Effector memory CD4-positive, alpha-beta T cell (primary cell): ENCODE data around the gene RPS6KC1.

Source experiments
- DNase-seq, 3 donors: peaks; one replicate each; pipeline ENCODE4 v3.0.0-alpha.2; 2020
- H3K27ac ChIP-seq: 2 replicates; pipeline ENCODE4 v1.7.0; 2013; ENCODE audit warnings: mild to moderate bottlenecking, low read length, moderate library complexity; ENCODE audit not compliant: insufficient read depth, poor library complexity, severe bottlenecking
- H3K27me3 ChIP-seq: replicated peaks from 2 replicates; pipeline ENCODE4 v1.7.0; 2013; ENCODE audit warnings: mild to moderate bottlenecking, low read length; ENCODE audit not compliant: insufficient read depth, control insufficient read depth, poor library complexity, severe bottlenecking
- H3K36me3 ChIP-seq: 2 replicates; pipeline ENCODE4 v1.7.0; 2013; ENCODE audit warnings: mild to moderate bottlenecking, low read length, moderate library complexity; ENCODE audit not compliant: control insufficient read depth, insufficient read depth
- H3K4me1 ChIP-seq: 2 replicates; pipeline ENCODE4 v1.7.0; 2013; ENCODE audit warnings: low read length, mild to moderate bottlenecking; ENCODE audit not compliant: control insufficient read depth, insufficient read depth, poor library complexity, severe bottlenecking
- H3K4me3 ChIP-seq: 2 replicates; pipeline ENCODE4 v1.7.0; 2013; ENCODE audit warnings: low read length, low read depth, mild to moderate bottlenecking; ENCODE audit not compliant: insufficient read depth, poor library complexity, severe bottlenecking
- H3K9me3 ChIP-seq: 2 replicates; pipeline ENCODE4 v1.7.0; 2013; ENCODE audit warnings: mild to moderate bottlenecking, low read length, moderate library complexity; ENCODE audit not compliant: control insufficient read depth

The RPS6KC1 gene

DNA sequence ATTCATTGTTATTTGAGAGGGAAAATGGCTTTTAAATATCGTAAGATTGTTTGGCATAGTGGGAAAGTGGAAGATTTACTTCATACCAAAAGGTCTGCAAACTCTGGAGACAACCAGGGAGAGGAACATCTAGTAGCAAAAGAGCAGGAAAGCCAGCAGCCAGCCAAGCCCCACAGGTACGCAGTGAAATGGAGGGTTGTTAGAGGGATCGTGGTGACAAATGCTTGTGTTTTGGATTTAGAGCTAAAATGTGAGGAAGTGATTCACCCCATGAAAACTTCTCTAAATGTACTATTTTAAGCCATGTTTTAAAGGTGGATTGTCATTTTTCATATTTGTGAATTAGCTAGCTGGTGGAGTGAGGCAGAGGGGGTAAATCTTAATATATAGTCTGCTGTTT, 69.3 kb downstream of the RPS6KC1 start:
- H3K27ac ChIP-seq = no peak overlapping the region
- no peaks in the 10 kb centered on the region for H3K9me3 ChIP-seq
- no peaks in the 10 kb centered on the region for H3K27me3 ChIP-seq
- no peak for DNase-seq
- no peaks in the 10 kb centered on the region for H3K36me3 ChIP-seq
- no peaks in the 10 kb centered on the region for H3K4me1 ChIP-seq
- no peak overlapping the region for H3K4me3 ChIP-seq

DNA sequence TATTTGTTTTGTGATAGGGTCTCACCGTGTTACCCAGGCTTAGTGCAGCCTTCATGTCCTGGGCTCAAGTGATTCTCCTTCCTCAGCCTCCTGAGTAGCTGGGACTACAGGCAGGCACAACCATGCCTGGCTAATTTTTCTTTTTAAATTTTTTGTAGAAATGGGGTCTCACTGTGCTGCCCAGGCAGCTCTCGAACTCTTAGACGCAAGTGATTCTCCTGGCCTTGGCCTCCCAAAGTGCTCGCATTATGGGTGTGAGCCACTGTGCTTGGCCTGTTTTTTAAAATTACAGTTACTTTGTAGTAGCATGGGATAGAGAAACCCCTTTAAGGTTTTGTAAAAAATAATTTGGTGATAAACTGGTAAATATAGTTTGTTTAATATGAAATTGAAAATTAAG, 69.9 kb downstream of the RPS6KC1 start:
- H3K4me1 ChIP-seq = no peaks in the 10 kb centered on the region
- H3K27ac ChIP-seq = no peak overlapping the region
- no peak for DNase-seq
- H3K36me3 ChIP-seq = no peaks in the 10 kb centered on the region
- H3K27me3 ChIP-seq = no peaks in the 10 kb centered on the region
- no peaks in the 10 kb centered on the region for H3K9me3 ChIP-seq
- no peak overlapping the region for H3K4me3 ChIP-seq

DNA sequence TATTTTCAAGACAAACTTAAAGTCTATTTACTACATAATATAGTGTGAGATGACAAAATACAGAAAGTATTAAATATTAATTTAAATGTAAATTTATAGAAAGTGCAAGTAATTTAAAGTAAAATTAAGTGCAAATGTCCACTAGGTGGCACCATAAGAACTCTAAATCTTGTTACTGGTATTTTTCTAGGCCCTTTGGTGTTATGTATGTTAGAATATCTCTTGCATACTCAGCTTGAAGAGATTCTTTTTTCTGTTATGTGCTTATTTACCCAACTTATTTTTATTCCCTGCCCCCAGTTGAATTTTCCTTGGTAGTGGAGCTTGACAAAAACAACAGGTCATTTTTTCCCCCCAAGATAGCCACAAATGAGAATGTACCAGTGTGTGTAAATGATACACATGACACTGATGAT, 71.5 kb downstream of the RPS6KC1 start:
- Histone ChIP-seq H3K27me3 (no peaks in the 10 kb centered on the region), H3K27ac (no peak overlapping the region), H3K4me3 (no peak overlapping the region), H3K9me3 (no peaks in the 10 kb centered on the region), H3K4me1 (no peaks in the 10 kb centered on the region), H3K36me3 (no peaks in the 10 kb centered on the region)
- no peak for DNase-seq

DNA sequence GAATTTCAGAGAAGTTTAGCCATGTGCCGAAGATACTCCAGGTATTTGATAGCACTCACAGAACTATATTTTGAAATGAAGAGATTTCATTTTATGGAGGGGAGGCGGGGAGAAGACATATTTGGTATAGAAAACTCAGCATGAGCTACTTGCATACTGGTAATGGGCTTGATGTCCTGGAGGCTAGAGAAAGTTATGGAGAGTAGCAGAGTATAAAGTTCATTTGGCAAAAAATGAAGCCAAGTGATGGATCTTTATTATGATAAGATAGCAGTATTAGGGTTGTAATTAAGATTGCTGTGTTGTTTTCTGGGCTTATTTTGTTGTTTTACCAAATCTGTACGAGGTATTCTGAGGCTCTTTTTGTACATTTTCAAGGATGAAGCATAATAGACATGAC, 72.0 kb downstream of the RPS6KC1 start:
- no peak for DNase-seq
- no peaks in the 10 kb centered on the region for H3K4me1 ChIP-seq
- H3K9me3 ChIP-seq = no peaks in the 10 kb centered on the region
- no peaks in the 10 kb centered on the region for H3K27me3 ChIP-seq
- no peaks in the 10 kb centered on the region for H3K36me3 ChIP-seq
- H3K27ac ChIP-seq = no peak overlapping the region
- H3K4me3 ChIP-seq = no peak overlapping the region

- H3K27me3 ChIP-seq = no peaks in the 10 kb centered on the region
- no peak overlapping the region for H3K4me3 ChIP-seq
- no peak for DNase-seq
- H3K4me1 ChIP-seq = no peaks in the 10 kb centered on the region
- no peaks in the 10 kb centered on the region for H3K36me3 ChIP-seq
- no peak overlapping the region for H3K27ac ChIP-seq
- H3K9me3 ChIP-seq = no peaks in the 10 kb centered on the region
Observed at GRCh38 chr1:213123536-213123935, 72.5 kb downstream of the RPS6KC1 start.

GRCh38 chr1:213124590-213124989, 73.5 kb downstream of the RPS6KC1 start:
- H3K36me3 ChIP-seq = no peaks in the 10 kb centered on the region
- H3K4me1 ChIP-seq = no peaks in the 10 kb centered on the region
- H3K27me3 ChIP-seq = no peaks in the 10 kb centered on the region
- H3K27ac ChIP-seq = no peak overlapping the region
- H3K9me3 ChIP-seq = no peaks in the 10 kb centered on the region
- no peak for DNase-seq
- H3K4me3 ChIP-seq = no peak overlapping the region

DNA sequence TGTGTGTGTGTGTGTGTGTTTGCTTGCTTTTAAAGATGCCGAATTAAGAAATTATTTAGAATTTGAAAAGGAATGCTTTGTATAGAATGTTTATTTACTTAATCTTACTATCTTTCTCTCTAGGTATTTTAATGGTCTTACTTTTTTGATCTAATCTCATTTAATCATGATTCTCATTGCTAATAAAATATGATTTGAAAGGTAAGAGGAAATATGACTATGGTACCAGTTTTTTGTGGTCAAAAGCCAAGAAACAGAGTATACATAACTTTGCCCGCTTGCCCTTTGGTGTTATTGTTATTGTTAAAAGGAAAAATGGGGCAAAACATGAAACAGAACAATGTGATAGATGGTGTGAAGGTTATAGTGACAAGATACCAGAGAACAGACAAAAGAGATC, 74.6 kb downstream of the RPS6KC1 start:
- H3K4me3 ChIP-seq = no peak overlapping the region
- no peak overlapping the region for H3K27ac ChIP-seq
- no peaks in the 10 kb centered on the region for H3K9me3 ChIP-seq

GRCh38 chr1:213127074-213127473, 76.0 kb downstream of the RPS6KC1 start:
- H3K9me3 ChIP-seq = no peaks in the 10 kb centered on the region
- no peaks in the 10 kb centered on the region for H3K36me3 ChIP-seq

More for the DNA sequence above, 74.6 kb downstream of the RPS6KC1 start:
- Histone ChIP-seq H3K36me3 (no peaks in the 10 kb centered on the region), H3K27me3 (no peaks in the 10 kb centered on the region), H3K4me1 (no peaks in the 10 kb centered on the region)
- no peak for DNase-seq

GRCh38 chr1:213131851-213132655, 81.0 kb downstream of the RPS6KC1 start:
- no peaks in the 10 kb centered on the region for H3K4me1 ChIP-seq
- no peak for DNase-seq
- H3K27ac ChIP-seq = no peak overlapping the region
- no peaks in the 10 kb centered on the region for H3K36me3 ChIP-seq
- H3K4me3 ChIP-seq = no peak overlapping the region
- H3K9me3 ChIP-seq = no peaks in the 10 kb centered on the region
- H3K27me3 ChIP-seq = no peaks in the 10 kb centered on the region

More at GRCh38 chr1:213127074-213127473, 76.0 kb downstream of the RPS6KC1 start:
- no peaks in the 10 kb centered on the region for H3K27me3 ChIP-seq
- DNase-seq = no peak
- no peak overlapping the region for H3K4me3 ChIP-seq
- no peak overlapping the region for H3K27ac ChIP-seq
- no peaks in the 10 kb centered on the region for H3K4me1 ChIP-seq

GRCh38 chr1:213135572-213135971, 84.5 kb downstream of the RPS6KC1 start:
- H3K9me3 ChIP-seq = no peaks in the 10 kb centered on the region
- no peaks in the 10 kb centered on the region for H3K36me3 ChIP-seq
- H3K27ac ChIP-seq = no peak overlapping the region
- no peaks in the 10 kb centered on the region for H3K4me1 ChIP-seq
- DNase-seq = no peak
- H3K4me3 ChIP-seq = no peak overlapping the region
- H3K27me3 ChIP-seq = no peaks in the 10 kb centered on the region
